Activated naive CD8-positive, alpha-beta T cell treated with anti-CD3 and anti-CD28 coated beads, Interleukin-2, amount 10 ng/mL, durations not matched to agents 7 days and 5 days (primary cell): ENCODE measurements around the gene CD300E. TPM values are rescaled to one million over a fixed set of nuclear protein-coding genes. Genes with fewer than 3 reads are reported as not detected.

Experiments used
- ATAC-seq: fragments of 150-1000 bp; cut with Tn5 transposase; one replicate; pipeline ENCODE4 v1.10.0; 2021; ENCODE audit warnings: low read depth, moderate library complexity
- POLR2A ChIA-PET: fragments of 350-600 bp; sonication (Branson Sonifier 250); formaldehyde crosslinking; loops from one replicate; lab custom pipeline; 2021; ENCODE audit warnings: antibody characterized with exemption; lab: Charles Lee
- DNase-seq: peaks from one replicate; pipeline ENCODE4 v3.0.0; 2021
- H3K27ac Mint-ChIP-seq: one replicate; pipeline ENCODE4 v1.8.0; 2022; ENCODE audit warnings: mild to moderate bottlenecking, mixed read lengths
- H3K27me3 Mint-ChIP-seq: one replicate; pipeline ENCODE4 v1.8.0; 2022; ENCODE audit warnings: mild to moderate bottlenecking, moderate library complexity, mixed read lengths
- H3K36me3 Mint-ChIP-seq: one replicate; pipeline ENCODE4 v1.8.0; 2021; ENCODE audit warnings: mild to moderate bottlenecking, mixed read lengths
- H3K4me1 Mint-ChIP-seq: one replicate; pipeline ENCODE4 v1.8.0; 2021; ENCODE audit warnings: mixed read lengths
- H3K4me3 Mint-ChIP-seq: one replicate; pipeline ENCODE4 v1.8.0; 2022; ENCODE audit warnings: mild to moderate bottlenecking, moderate library complexity, mixed read lengths
- H3K9me3 Mint-ChIP-seq: one replicate; pipeline ENCODE4 v1.8.0; 2021; ENCODE audit warnings: mixed read lengths
- total RNA-seq, 2 experiments: library from RNA; stranded (reverse); gene quantifications; one replicate each; pipeline ENCODE4 v1.2.3, GENCODE V29; 2021

CD300E gene
- not detected for total RNA-seq

GRCh38 chr17:74623693-74624093 lies at the start of gene CD300E:
CD300E (minus strand) TSS chr17:74623738; CDS start chr17:74623621, 117 bp downstream.
- DNase-seq (no peak), ATAC-seq (no peak)
- Mint-ChIP-seq H3K4me1 (no peaks in the 10 kb centered on the region), H3K4me3 (no peak within 1 kb of the TSS), H3K9me3 (peaks cover 3% of the 10 kb centered on the region), H3K27ac (no peak within 1 kb of the TSS), H3K36me3 (no peaks in the 10 kb centered on the region), H3K27me3 (peaks cover 76% of the 10 kb centered on the region)
- POLR2A ChIA-PET = no interaction called here

- no peaks in the 10 kb centered on the region for H3K36me3 Mint-ChIP-seq
- POLR2A ChIA-PET = interaction anchor here (1.4 kb wide), 1 partner anchor 88 kb away, joined by 3 read pairs; no protein-coding TSS in a partner anchor
- no peak overlapping the region for H3K27ac Mint-ChIP-seq
Measured at GRCh38 chr17:74671031-74671771, 47.7 kb upstream of the CD300E start.

GRCh38 chr17:74670329-74670728 lies 46.8 kb upstream of the CD300E start:
- no peak overlapping the region for H3K4me3 Mint-ChIP-seq
- ATAC-seq (no peak), DNase-seq (no peak)
- no peaks in the 10 kb centered on the region for H3K36me3 Mint-ChIP-seq
- H3K9me3 Mint-ChIP-seq = peaks cover 2% of the 10 kb centered on the region
- H3K4me1 Mint-ChIP-seq = no peaks in the 10 kb centered on the region
- peaks cover 59% of the 10 kb centered on the region for H3K27me3 Mint-ChIP-seq
- no peak overlapping the region for H3K27ac Mint-ChIP-seq
- POLR2A ChIA-PET = interaction anchor here (1.4 kb wide), 1 partner anchor 89 kb away, joined by 3 read pairs; no protein-coding TSS in a partner anchor

More at GRCh38 chr17:74671031-74671771, 47.7 kb upstream of the CD300E start:
- Mint-ChIP-seq H3K9me3 (peaks cover 2% of the 10 kb centered on the region), H3K4me1 (no peaks in the 10 kb centered on the region), H3K4me3 (no peak overlapping the region), H3K27me3 (peaks cover 60% of the 10 kb centered on the region)
- peak; percentile 86 for DNase-seq
- ATAC-seq = peak; percentile 93

GRCh38 chr17:74663561-74663960 lies 40.0 kb upstream of the CD300E start:
- Mint-ChIP-seq H3K36me3 (no peaks in the 10 kb centered on the region), H3K4me1 (no peaks in the 10 kb centered on the region), H3K27ac (no peak overlapping the region), H3K4me3 (no peak overlapping the region), H3K27me3 (peaks cover 66% of the 10 kb centered on the region), H3K9me3 (no peaks in the 10 kb centered on the region)
- POLR2A ChIA-PET = no interaction called here
- DNase-seq (no peak), ATAC-seq (no peak)

- DNase-seq (no peak), ATAC-seq (no peak)
- Mint-ChIP-seq H3K36me3 (no peaks in the 10 kb centered on the region), H3K4me1 (peaks cover 6% of the 10 kb centered on the region), H3K27me3 (peaks cover 60% of the 10 kb centered on the region), H3K9me3 (no peaks in the 10 kb centered on the region), H3K4me3 (no peak overlapping the region), H3K27ac (no peak overlapping the region)
- POLR2A ChIA-PET = interaction anchor here (3.1 kb wide), 1 partner anchor 78 kb away, joined by 37 read pairs; the partner anchor contains the start of gene RAB37
Measured at GRCh38 chr17:74659889-74660288, 36.4 kb upstream of the CD300E start.

GRCh38 chr17:74658620-74659019 lies 35.1 kb upstream of the CD300E start:
- Mint-ChIP-seq H3K27ac (no peak overlapping the region), H3K4me1 (peaks cover 6% of the 10 kb centered on the region), H3K4me3 (no peak overlapping the region), H3K9me3 (no peaks in the 10 kb centered on the region), H3K36me3 (no peaks in the 10 kb centered on the region), H3K27me3 (peaks cover 54% of the 10 kb centered on the region)
- POLR2A ChIA-PET = interaction anchor here (3.1 kb wide), 1 partner anchor 79 kb away, joined by 37 read pairs; the partner anchor contains the start of gene RAB37
- ATAC-seq (no peak), DNase-seq (no peak)

GRCh38 chr17:74654742-74655141 lies 31.2 kb upstream of the CD300E start:
- no peak for DNase-seq
- H3K9me3 Mint-ChIP-seq = no peaks in the 10 kb centered on the region
- H3K4me1 Mint-ChIP-seq = peaks cover 6% of the 10 kb centered on the region
- H3K27ac Mint-ChIP-seq = no peak overlapping the region
- no peak for ATAC-seq
- POLR2A ChIA-PET = no interaction called here
- H3K4me3 Mint-ChIP-seq = no peak overlapping the region
- peaks cover 61% of the 10 kb centered on the region for H3K27me3 Mint-ChIP-seq
- no peaks in the 10 kb centered on the region for H3K36me3 Mint-ChIP-seq

- H3K27ac Mint-ChIP-seq = no peak overlapping the region
- H3K4me3 Mint-ChIP-seq = no peak overlapping the region
- POLR2A ChIA-PET = no interaction called here
- no peaks in the 10 kb centered on the region for H3K9me3 Mint-ChIP-seq
- peaks cover 55% of the 10 kb centered on the region for H3K27me3 Mint-ChIP-seq
- ATAC-seq = no peak
- no peaks in the 10 kb centered on the region for H3K36me3 Mint-ChIP-seq
- no peaks in the 10 kb centered on the region for H3K4me1 Mint-ChIP-seq
- DNase-seq = no peak
Measured at GRCh38 chr17:74652020-74652419, 28.5 kb upstream of the CD300E start.

GRCh38 chr17:74649909-74650308 lies 26.4 kb upstream of the CD300E start:
- no peak for DNase-seq
- H3K4me1 Mint-ChIP-seq = no peaks in the 10 kb centered on the region
- H3K27ac Mint-ChIP-seq = no peak overlapping the region
- POLR2A ChIA-PET = no interaction called here
- no peak overlapping the region for H3K4me3 Mint-ChIP-seq
- no peak for ATAC-seq
- peaks cover 53% of the 10 kb centered on the region for H3K27me3 Mint-ChIP-seq
- no peaks in the 10 kb centered on the region for H3K36me3 Mint-ChIP-seq
- H3K9me3 Mint-ChIP-seq = no peaks in the 10 kb centered on the region

GRCh38 chr17:74647871-74648672 lies 24.5 kb upstream of the CD300E start:
- Mint-ChIP-seq H3K4me3 (no peak overlapping the region), H3K27me3 (peaks cover 57% of the 10 kb centered on the region)

GRCh38 chr17:74646231-74646630 lies 22.7 kb upstream of the CD300E start:
- peak; percentile 52 for ATAC-seq
- no peak for DNase-seq
- Mint-ChIP-seq H3K36me3 (no peaks in the 10 kb centered on the region), H3K27ac (no peak overlapping the region), H3K4me1 (peaks cover 2% of the 10 kb centered on the region), H3K27me3 (peaks cover 56% of the 10 kb centered on the region), H3K9me3 (no peaks in the 10 kb centered on the region), H3K4me3 (no peak overlapping the region)
- POLR2A ChIA-PET = interaction anchor here (1.0 kb wide), 1 partner anchor 11 kb away, joined by 3 read pairs; no protein-coding TSS in a partner anchor

More at GRCh38 chr17:74647871-74648672, 24.5 kb upstream of the CD300E start:
- no peaks in the 10 kb centered on the region for H3K4me1 Mint-ChIP-seq
- H3K36me3 Mint-ChIP-seq = no peaks in the 10 kb centered on the region
- ATAC-seq (no peak), DNase-seq (no peak)
- no peak overlapping the region for H3K27ac Mint-ChIP-seq
- H3K9me3 Mint-ChIP-seq = no peaks in the 10 kb centered on the region
- POLR2A ChIA-PET = no interaction called here

- ATAC-seq (no peak), DNase-seq (no peak)
- POLR2A ChIA-PET = no interaction called here
- no peaks in the 10 kb centered on the region for H3K36me3 Mint-ChIP-seq
- no peak overlapping the region for H3K27ac Mint-ChIP-seq
- no peaks in the 10 kb centered on the region for H3K9me3 Mint-ChIP-seq
- H3K4me3 Mint-ChIP-seq = no peak overlapping the region
- peaks cover 55% of the 10 kb centered on the region for H3K27me3 Mint-ChIP-seq
- H3K4me1 Mint-ChIP-seq = peaks cover 5% of the 10 kb centered on the region
Measured at GRCh38 chr17:74645010-74645409, 21.5 kb upstream of the CD300E start.

- H3K4me1 Mint-ChIP-seq = peaks cover 11% of the 10 kb centered on the region
- no peak overlapping the region for H3K4me3 Mint-ChIP-seq
- no peaks in the 10 kb centered on the region for H3K36me3 Mint-ChIP-seq
- H3K9me3 Mint-ChIP-seq = no peaks in the 10 kb centered on the region
- POLR2A ChIA-PET = no interaction called here
- peaks cover 60% of the 10 kb centered on the region for H3K27me3 Mint-ChIP-seq
- ATAC-seq = no peak
- H3K27ac Mint-ChIP-seq = no peak overlapping the region
- DNase-seq = no peak
Measured at GRCh38 chr17:74644419-74644818, 20.9 kb upstream of the CD300E start.
